Stimulated activated CD4-positive, alpha-beta T cell treated with anti-CD3 and anti-CD28 coated beads, Interleukin-12 subunit alpha, Interleukin-12 subunit beta, amount 100 ng/mL, for 4 hours (primary cell): ENCODE data around the gene TMEM94.

Experiments
- DNase-seq: peaks from one replicate; pipeline ENCODE4 v3.0.0-alpha.2; 2020

Gene TMEM94

DNA sequence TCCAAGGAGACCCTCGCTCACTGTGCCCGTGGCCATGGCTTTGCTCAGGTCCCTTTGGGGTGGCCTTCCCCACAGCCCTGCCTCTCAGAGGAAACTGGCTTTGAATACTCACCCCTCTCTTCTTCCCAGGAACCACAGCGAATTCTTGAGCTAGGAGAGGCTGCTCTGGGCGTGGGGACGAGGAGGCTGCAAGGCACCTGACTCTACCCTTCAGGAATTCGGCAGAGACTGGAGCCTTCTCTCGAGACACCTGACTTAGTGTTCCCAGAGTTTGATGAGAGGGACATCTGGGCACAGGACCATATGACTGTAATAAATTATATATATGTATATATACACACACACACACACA, 75.3 kb downstream of the TMEM94 start:
- DNase-seq = no peak

DNA sequence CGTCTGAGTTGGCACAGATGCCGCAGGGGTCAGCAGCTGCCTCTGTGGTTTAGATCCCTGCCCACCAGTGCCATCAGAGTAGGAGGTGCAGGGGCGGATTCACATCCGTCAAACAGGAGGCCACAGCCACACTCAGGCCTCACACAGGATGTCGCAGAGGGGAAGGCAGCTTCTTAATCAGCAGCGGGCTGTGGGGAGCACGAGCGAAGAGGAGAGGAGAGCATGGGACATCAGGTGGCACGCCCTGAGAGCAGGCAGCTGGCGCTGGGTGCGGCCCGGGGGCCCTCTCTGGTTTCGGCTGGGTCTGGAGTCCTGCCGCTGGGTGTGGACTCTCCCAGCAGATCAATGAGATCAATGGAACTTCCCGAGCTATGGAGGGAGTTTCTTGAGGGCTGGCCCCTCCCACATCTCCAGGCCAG, 78.7 kb downstream of the TMEM94 start:
- peak; percentile 39 for DNase-seq

DNA sequence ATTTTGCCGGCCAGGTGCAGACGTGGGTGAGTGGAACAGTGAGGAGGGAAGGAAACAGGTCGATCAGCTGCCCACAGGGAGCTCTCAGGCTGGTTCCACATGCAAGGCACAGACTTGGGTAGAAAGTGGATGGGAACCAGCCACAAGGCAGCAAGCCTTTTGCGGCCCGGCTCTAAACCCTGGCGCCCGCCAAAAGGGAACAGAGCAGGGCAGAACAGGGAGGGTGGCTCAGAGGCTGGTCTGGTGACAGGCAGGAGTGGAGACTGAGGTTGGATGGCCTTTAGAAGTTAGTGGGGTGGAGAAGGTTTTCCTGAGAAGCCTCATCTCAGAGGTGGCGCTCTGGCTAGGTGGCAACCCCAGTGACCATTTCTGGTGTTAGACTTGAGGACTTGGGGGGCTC, 79.4 kb downstream of the TMEM94 start:
- no peak for DNase-seq

DNA sequence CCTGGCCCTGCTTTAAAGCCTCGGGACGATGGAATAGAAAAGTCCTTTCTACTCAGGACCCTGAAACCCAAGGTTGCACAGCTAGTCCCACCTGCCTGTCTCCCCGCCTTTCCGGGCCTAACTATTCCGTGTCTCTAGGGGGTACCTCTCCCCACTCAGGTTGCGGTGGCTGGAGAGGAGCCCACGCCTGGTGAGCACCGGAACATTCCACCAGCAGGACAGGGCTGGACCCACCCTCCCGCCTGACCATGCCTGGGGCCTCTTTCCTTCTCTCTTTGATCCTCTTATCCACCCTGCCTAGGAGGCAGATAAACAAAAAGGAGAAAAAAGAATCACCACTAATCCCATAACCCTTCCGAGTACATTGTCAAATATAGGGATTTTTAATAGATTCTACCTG, 79.9 kb downstream of the TMEM94 start:
- DNase-seq = no peak

DNA sequence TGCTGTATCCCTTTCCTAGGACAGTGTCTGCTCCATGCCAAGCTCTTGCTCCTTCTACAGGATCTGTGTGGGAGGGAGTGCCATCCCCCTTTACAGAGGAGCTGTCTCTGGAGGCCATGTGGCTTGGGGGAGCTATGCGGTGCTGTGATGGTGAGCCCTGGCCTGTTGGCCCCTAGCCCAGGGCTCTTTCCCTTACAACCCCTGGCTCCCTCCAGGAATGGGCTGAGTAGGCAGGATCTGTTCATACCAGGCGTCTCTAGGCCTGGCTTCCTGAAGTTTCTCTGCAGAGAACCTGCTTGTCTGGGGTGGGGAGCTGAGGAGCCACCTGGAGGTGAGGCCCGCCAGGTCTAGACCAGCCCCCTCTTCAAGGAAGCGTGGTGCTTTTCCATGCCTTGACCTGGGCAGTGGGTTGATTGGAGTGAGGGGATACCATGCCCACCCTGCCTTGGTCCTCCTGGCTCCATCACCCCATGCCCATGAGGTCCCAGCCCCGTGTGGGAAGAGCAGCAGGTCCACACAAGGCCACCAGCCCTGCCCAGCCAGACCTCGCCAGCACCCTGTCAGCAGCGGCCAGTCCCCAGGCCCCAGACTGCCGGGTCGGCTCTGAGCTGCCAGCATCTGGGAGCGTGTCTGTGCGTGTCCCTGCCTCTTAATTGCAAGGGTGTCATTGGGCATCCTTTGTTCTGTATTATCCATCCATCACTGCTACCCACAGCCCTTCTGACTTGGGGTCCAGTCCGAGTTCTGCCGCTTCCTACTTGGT, 83.7 kb downstream of the TMEM94 start:
- DNase-seq = no peak

DNA sequence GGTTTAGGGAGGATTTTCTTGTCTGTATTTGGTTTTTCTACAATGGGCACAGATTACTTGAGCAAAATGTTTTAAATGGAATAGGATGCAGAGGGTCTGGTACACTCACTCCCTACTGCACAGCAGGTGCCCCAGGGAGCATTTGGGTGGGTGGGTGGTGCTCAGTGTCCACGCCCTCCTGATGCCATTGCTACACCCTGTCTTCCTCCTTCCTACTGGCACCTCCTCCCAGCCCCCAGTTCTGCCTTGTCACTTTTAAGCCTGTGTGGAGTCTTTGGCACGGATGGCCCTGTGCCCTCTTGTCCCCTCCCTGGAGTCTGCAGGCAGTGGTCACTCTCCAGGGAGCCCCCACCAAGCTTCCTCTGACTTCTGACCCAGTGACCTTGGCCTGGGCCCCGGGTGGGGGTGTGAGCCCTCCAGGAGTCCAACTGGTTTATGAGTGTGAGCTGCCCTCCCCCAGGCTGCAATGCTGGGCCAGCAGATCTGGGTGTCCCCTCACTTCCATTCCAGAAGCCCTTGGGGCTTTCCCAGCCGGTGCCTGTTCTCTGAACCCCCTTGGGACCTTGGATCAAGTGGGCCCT, 84.6 kb downstream of the TMEM94 start:
- no peak for DNase-seq

DNA sequence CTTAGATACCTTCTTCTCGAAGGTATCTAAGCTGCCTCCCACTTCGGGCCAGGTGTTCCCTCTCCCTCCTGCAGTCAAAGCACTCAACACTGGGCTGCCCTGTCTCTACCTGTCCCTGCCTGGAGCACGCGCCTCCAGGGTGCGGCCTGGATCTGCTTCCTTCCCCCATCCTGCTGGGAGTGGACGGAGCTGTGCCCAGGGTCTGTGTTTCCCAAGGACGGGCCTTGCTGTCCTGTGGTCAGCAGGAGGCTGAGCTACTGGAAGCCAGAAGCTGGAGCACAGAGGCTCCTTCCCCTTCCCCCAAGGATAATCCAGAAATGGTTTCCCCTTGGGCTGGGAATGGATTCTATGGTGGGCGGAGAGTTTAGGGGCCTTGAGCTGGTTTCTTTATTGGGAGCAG, 85.8 kb downstream of the TMEM94 start:
- no peak for DNase-seq

DNA sequence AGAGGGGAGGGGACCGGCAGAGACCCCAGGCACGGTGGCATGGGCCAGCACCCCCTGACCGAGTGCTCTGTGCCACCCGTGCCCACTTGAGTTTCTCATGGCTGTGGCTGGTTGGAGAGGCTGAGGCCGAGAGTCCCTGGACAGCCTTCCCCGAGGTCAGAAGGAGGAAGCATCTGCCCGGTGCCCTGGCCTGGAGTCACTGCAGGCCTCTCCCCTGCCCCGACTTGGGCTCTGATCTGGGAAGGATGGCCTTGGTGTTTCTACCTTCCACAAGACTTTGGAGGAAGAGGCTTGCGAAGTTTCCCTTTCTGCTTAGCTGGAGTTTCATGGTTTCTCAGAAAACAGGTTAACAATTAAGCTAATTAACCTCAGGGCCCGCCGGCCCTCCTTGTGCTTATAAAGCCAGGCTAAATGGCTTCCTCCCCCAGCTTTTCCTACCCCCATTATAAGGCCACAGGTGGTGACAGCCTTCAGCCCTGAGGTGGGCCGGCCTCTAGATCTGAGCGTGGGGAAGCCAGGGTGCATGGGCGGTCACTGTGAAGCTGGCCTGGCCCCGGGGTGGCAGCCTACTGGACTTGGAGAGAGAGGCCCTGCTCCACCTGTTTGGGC, 86.4 kb downstream of the TMEM94 start:
- DNase-seq = no peak

DNA sequence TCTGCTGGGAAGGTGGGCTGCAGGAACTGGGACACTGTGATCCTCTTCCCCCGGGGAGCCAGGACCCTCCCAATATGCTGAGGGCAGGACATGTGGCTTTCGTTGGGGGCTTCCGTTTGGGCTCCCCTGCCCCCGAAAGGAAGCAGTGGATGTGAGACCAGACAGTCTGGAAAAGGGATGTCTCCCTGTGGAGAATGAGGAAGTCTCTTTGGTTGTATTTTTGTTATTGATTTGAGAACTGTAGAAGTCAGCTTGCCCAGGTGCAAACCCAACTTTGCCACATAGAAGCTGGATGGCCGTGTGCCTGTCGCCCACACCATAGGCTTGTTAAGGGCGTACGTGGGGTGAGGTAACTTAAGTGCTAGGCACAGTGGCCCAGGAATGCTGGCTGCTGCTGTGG, 87.8 kb downstream of the TMEM94 start:
- DNase-seq = no peak

DNA sequence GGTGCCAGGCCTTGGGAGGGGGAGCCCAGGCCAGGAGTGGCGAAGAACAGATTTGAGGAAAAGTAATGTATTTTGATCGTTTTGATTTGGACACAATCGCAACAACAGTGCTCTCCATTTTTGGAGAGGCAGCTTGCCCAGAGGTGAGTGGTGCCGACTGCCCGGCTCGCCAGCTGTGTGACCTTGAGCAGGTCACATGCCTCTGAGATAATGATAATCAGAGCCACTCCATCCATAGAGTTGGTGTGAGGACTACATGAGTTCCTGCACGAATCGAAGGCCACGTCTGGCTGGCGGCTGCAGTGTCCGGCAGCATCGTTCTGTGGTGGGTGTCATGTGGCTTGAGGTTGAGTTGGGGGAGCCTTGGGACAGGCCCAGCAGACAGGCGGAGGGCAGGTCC, 89.7 kb downstream of the TMEM94 start:
- DNase-seq = no peak

DNA sequence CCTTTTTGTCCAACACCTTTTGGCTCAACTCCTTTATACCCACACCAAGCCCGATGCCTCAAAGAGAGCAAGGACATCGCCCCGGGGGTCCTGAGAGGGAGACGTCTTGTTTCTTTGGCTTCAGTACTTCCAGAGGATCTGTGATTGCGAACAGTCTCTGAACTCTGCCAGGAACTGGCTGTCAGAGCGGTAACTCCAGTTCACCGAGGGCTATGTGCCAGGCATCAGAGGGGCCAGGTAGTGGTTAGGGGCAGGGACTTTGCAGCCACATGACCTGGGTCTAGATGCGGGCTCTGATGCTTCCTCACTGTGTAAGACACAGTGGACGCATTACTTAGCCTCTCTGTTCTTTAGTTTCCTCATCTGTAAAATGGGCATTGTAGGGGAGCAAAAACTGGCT, 90.7 kb downstream of the TMEM94 start:
- no peak for DNase-seq

DNA sequence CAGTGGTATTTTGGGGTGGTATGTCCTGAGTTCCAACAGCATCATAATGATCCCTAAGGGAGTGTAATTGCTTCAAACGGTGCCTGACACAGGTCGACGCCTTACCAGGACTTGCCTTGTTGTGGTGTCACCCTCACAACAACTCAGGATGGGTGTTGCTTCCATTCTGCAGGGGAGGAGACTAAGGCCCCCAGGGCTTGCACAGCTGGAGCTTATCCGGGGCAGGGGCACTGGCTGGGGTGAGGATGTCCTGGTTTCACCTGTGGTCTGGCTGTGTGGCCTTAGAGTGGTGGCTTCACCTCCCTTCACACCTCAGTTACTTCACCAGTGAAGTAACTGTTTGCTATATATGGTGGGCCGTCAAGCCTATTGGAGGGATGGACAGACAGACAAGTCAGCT, 92.4 kb downstream of the TMEM94 start:
- no peak for DNase-seq
